HL-60 (cell line): ENCODE data around the gene TMEM255B.

ENCODE experiments used
- GABPA ChIP-seq: IDR thresholded peaks from 2 replicates; pipeline ENCODE4 v1.6.1; 2012; ENCODE audit warnings: low read depth
- POLR2AphosphoS5 ChIP-seq: IDR thresholded peaks from 2 replicates; pipeline ENCODE4 v1.6.1; 2012; ENCODE audit warnings: low read depth
- SPI1 ChIP-seq: IDR thresholded peaks from 2 replicates; pipeline ENCODE4 v1.6.1; 2012; ENCODE audit warnings: low read depth, mild to moderate bottlenecking, borderline replicate concordance
- TF ChIP-seq, protein P1 (sequence below): IDR thresholded peaks from 2 replicates; pipeline ENCODE4 v1.6.1; 2012; ENCODE audit warnings: low read depth; ENCODE audit not compliant: insufficient replicate concordance
- TF ChIP-seq, protein P2 (sequence below): IDR thresholded peaks from one replicate; pipeline ENCODE4 v1.5.1; 2011; ENCODE audit warnings: low read length, control low read depth, inconsistent platforms; ENCODE audit not compliant: insufficient read depth

DNA sequence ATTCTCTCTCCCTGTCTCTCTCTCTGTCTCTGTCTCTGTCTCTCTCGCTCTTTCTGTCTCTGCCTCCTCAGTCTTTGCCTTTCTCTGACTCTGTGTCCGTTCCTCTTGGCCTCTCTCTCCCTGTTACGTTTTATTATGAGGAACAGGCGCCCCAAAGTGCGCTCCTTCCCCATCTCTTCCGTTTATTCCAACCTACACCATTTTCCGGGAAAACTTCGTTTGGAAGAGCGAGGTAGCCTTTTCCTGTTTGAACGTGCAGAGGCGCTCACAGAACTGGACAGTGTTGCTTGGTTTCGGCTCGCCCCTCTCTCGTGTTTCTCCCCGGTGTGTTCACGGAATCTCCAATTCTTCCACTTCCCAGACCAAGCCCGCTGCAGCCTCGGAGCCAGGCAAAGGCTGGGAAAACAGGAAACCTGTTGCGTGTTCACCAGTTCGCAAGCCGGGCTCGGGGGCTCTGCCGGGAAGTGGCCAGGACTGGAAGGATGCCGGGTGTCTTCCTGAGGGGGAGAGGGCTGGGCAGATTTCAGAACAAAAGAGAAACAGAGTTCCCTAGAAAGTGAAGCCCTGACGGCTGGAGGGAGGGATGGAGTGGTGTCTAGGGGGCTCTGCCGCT, 605 bp downstream of the TMEM255B start:
- TF ChIP-seq, protein P1, sequence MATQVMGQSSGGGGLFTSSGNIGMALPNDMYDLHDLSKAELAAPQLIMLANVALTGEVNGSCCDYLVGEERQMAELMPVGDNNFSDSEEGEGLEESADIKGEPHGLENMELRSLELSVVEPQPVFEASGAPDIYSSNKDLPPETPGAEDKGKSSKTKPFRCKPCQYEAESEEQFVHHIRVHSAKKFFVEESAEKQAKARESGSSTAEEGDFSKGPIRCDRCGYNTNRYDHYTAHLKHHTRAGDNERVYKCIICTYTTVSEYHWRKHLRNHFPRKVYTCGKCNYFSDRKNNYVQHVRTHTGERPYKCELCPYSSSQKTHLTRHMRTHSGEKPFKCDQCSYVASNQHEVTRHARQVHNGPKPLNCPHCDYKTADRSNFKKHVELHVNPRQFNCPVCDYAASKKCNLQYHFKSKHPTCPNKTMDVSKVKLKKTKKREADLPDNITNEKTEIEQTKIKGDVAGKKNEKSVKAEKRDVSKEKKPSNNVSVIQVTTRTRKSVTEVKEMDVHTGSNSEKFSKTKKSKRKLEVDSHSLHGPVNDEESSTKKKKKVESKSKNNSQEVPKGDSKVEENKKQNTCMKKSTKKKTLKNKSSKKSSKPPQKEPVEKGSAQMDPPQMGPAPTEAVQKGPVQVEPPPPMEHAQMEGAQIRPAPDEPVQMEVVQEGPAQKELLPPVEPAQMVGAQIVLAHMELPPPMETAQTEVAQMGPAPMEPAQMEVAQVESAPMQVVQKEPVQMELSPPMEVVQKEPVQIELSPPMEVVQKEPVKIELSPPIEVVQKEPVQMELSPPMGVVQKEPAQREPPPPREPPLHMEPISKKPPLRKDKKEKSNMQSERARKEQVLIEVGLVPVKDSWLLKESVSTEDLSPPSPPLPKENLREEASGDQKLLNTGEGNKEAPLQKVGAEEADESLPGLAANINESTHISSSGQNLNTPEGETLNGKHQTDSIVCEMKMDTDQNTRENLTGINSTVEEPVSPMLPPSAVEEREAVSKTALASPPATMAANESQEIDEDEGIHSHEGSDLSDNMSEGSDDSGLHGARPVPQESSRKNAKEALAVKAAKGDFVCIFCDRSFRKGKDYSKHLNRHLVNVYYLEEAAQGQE: no peak
- TF ChIP-seq, protein P2, sequence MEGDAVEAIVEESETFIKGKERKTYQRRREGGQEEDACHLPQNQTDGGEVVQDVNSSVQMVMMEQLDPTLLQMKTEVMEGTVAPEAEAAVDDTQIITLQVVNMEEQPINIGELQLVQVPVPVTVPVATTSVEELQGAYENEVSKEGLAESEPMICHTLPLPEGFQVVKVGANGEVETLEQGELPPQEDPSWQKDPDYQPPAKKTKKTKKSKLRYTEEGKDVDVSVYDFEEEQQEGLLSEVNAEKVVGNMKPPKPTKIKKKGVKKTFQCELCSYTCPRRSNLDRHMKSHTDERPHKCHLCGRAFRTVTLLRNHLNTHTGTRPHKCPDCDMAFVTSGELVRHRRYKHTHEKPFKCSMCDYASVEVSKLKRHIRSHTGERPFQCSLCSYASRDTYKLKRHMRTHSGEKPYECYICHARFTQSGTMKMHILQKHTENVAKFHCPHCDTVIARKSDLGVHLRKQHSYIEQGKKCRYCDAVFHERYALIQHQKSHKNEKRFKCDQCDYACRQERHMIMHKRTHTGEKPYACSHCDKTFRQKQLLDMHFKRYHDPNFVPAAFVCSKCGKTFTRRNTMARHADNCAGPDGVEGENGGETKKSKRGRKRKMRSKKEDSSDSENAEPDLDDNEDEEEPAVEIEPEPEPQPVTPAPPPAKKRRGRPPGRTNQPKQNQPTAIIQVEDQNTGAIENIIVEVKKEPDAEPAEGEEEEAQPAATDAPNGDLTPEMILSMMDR: no peak
- TF ChIP-seq POLR2AphosphoS5 (no peak), GABPA (no peak), SPI1 (no peak)
